ENCODE measurements around the gene TESK1. TPM values are rescaled to one million over a fixed set of nuclear protein-coding genes. Genes with fewer than 3 reads are reported as not detected.

Gene TESK1
- total and polyA plus RNA-seq, 2 of the 8 experiments (the other 6 are each of a cell fraction or from before 2014, with no cell fraction given), result 13.5 to 13.9 TPM

DNA sequence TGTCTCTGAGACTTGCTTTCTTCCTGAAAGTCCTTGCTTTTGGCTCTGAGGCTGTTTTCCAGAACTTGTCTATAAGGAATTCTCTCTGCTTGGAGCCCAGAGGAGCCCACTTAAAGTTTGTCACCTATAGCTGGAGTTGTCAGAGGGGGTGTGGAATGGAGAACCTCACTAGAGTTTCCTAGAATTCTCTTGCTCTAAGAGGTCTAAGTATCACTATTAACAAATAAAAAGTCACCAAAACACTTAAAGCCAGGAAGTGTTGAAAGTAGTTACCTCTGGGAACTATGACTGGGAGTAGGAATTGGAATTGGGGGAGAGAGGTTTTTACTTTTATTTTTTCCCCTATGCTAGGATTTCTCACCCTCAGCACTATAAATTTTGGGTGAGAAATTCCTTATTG, 30.7 kb downstream of the TESK1 start:
- Histone ChIP-seq H4K20me1 (replicated peaks in 1 of 2; ENCODE audit: control insufficient read depth in 1 of 2, insufficient read depth in 2 of 2, low read length in 2 of 2) (no peaks in the 10 kb centered on the region), H3K56ac (replicated peaks; ENCODE audit: insufficient read length, low read depth, low read length) (no peak overlapping the region), H2AK5ac (ENCODE audit: low read depth, low read length) (no peak overlapping the region), H3K4me3 (ENCODE audit: extremely low read depth in 1 of 4, insufficient read depth in 2 of 4, low read depth in 3 of 4, low read length in 4 of 4) (no peak overlapping the region), H3K9me3 (ENCODE audit: insufficient read depth in 2 of 2, low read depth in 1 of 2, low read length in 1 of 2) (peaks cover 0 to 2% of the 10 kb centered on the region in 2 experiments; a peak in 1 of 4 replicates), H3K14ac (ENCODE audit: insufficient read length) (no peak overlapping the region), H3K18ac (ENCODE audit: extremely low read depth, low read length) (no peak overlapping the region), H3K4me1 (replicated peaks in 1 of 4; ENCODE audit: control insufficient read depth in 3 of 4, insufficient read depth in 4 of 4, low read length in 3 of 4) (no peaks in the 10 kb centered on the region), H2BK5ac (ENCODE audit: low read depth, low read length) (no peak overlapping the region), H3K4me2 (ENCODE audit: insufficient read depth in 1 of 2, low read depth in 2 of 2, low read length in 2 of 2) (no peak overlapping the region), H3K27me3 (replicated peaks in 1 of 4; ENCODE audit: control insufficient read depth in 3 of 4, extremely low read depth in 1 of 4, insufficient read depth in 3 of 4, low read length in 3 of 4) (no peaks in the 10 kb centered on the region), H3K4ac (replicated peaks; ENCODE audit: insufficient read length, low read depth, low read length) (no peak overlapping the region), H3K23me2 (ENCODE audit: low read depth, low read length) (no peaks in the 10 kb centered on the region), H2BK120ac (replicated peaks; ENCODE audit: low read depth, low read length) (no peak overlapping the region), H4K8ac (ENCODE audit: extremely low read depth, insufficient read depth, low read length) (no peak overlapping the region), H2AFZ (ENCODE audit: low read length) (no peak overlapping the region), H3K9ac (replicated peaks in 1 of 4; ENCODE audit: extremely low read depth in 1 of 4, low read depth in 3 of 4, low read length in 3 of 4) (no peak overlapping the region), H3K79me2 (ENCODE audit: control insufficient read depth in 1 of 2, insufficient read depth in 2 of 2, low read length in 2 of 2) (no peaks in the 10 kb centered on the region), H3K23ac (ENCODE audit: insufficient read length) (no peak overlapping the region), H4K91ac (replicated peaks; ENCODE audit: insufficient read length, low read length) (no peak overlapping the region), H4K5ac (ENCODE audit: insufficient read length, low read depth, low read length) (no peak overlapping the region), H2BK20ac (ENCODE audit: low read length) (no peak overlapping the region), H3K36me3 (ENCODE audit: control insufficient read depth in 2 of 4, insufficient read depth in 4 of 4, low read length in 3 of 4) (no peaks in the 10 kb centered on the region), H2BK15ac (ENCODE audit: low read length) (no peak overlapping the region), H3K79me1 (ENCODE audit: low read depth, low read length) (no peaks in the 10 kb centered on the region), H2BK12ac (ENCODE audit: low read depth, low read length) (no peak overlapping the region), H3K27ac (ENCODE audit: low read depth, low read length) (no peak overlapping the region)
- no peak for FAIRE-seq
- DNase-seq (ENCODE audit: low read depth in 1 of 2, low spot score in 2 of 2), result no peak
- CTCF ChIA-PET (ENCODE audit: partially characterized antibody), result interaction anchor here (0.7 to 1.9 kb wide), 3 partner anchors 11 to 24 kb away, joined by 3 to 5 read pairs (median 5); no protein-coding TSS in a partner anchor
- POLR2A ChIA-PET (ENCODE audit: partially characterized antibody), result no interaction called here
- TF ChIP-seq EGR1 (IDR thresholded peaks at IDR 0.05; ENCODE audit: borderline replicate concordance, low read depth, low read length) (no peak), KDM5A (IDR thresholded peaks at IDR 0.05; ENCODE audit: low read length) (no peak), CBX5 (IDR thresholded peaks at IDR 0.05; ENCODE audit: low read depth, low read length) (no peak), RFX5 (IDR thresholded peaks at IDR 0.05; ENCODE audit: borderline replicate concordance, low read depth, low read length) (no peak)
- TF ChIP-seq, protein P1, sequence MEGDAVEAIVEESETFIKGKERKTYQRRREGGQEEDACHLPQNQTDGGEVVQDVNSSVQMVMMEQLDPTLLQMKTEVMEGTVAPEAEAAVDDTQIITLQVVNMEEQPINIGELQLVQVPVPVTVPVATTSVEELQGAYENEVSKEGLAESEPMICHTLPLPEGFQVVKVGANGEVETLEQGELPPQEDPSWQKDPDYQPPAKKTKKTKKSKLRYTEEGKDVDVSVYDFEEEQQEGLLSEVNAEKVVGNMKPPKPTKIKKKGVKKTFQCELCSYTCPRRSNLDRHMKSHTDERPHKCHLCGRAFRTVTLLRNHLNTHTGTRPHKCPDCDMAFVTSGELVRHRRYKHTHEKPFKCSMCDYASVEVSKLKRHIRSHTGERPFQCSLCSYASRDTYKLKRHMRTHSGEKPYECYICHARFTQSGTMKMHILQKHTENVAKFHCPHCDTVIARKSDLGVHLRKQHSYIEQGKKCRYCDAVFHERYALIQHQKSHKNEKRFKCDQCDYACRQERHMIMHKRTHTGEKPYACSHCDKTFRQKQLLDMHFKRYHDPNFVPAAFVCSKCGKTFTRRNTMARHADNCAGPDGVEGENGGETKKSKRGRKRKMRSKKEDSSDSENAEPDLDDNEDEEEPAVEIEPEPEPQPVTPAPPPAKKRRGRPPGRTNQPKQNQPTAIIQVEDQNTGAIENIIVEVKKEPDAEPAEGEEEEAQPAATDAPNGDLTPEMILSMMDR (IDR thresholded peaks at IDR 0.05; ENCODE audit: control extremely low read depth in 1 of 3, insufficient read depth in 1 of 3, low read depth in 1 of 3, low read length in 3 of 3), result no peak
